Neural cell (in vitro differentiated cells): Measurements from ENCODE around the gene MYL7.

ENCODE experiments used
- TF ChIP-seq, protein P1 (sequence below): fragments of 450-650 bp; IDR thresholded peaks from 2 replicates; pipeline ENCODE4 v1.5.1; 2014; ENCODE audit warnings: antibody characterized with exemption, mild to moderate bottlenecking, moderate library complexity; ENCODE audit not compliant: poor library complexity, severe bottlenecking
- TF ChIP-seq, protein P2 (sequence below): IDR thresholded peaks from 2 replicates; pipeline ENCODE4 v1.6.1; 2012; ENCODE audit warnings: borderline replicate concordance

DNA sequence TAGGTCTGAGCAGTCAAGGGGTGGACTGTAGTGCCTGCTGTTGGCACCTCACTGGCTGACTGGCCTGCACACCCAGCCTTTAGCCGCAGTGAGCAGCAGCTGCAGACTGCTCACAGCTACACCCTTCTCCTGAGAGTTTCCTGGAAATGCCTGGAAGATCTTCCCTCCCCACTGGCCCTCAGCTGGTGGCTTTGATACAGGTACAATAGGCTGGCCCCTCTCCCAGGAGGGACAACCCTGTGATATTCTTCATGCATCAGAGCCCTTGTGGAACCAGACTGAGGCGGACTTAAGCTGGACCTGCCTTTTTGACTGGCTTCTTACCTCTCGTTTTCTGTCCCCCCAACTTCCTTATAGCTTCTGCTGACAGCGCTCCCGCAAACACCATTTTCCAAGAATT, 41.7 kb upstream of the MYL7 start:
- TF ChIP-seq, protein P1, sequence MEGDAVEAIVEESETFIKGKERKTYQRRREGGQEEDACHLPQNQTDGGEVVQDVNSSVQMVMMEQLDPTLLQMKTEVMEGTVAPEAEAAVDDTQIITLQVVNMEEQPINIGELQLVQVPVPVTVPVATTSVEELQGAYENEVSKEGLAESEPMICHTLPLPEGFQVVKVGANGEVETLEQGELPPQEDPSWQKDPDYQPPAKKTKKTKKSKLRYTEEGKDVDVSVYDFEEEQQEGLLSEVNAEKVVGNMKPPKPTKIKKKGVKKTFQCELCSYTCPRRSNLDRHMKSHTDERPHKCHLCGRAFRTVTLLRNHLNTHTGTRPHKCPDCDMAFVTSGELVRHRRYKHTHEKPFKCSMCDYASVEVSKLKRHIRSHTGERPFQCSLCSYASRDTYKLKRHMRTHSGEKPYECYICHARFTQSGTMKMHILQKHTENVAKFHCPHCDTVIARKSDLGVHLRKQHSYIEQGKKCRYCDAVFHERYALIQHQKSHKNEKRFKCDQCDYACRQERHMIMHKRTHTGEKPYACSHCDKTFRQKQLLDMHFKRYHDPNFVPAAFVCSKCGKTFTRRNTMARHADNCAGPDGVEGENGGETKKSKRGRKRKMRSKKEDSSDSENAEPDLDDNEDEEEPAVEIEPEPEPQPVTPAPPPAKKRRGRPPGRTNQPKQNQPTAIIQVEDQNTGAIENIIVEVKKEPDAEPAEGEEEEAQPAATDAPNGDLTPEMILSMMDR = no peak
- TF ChIP-seq, protein P2, sequence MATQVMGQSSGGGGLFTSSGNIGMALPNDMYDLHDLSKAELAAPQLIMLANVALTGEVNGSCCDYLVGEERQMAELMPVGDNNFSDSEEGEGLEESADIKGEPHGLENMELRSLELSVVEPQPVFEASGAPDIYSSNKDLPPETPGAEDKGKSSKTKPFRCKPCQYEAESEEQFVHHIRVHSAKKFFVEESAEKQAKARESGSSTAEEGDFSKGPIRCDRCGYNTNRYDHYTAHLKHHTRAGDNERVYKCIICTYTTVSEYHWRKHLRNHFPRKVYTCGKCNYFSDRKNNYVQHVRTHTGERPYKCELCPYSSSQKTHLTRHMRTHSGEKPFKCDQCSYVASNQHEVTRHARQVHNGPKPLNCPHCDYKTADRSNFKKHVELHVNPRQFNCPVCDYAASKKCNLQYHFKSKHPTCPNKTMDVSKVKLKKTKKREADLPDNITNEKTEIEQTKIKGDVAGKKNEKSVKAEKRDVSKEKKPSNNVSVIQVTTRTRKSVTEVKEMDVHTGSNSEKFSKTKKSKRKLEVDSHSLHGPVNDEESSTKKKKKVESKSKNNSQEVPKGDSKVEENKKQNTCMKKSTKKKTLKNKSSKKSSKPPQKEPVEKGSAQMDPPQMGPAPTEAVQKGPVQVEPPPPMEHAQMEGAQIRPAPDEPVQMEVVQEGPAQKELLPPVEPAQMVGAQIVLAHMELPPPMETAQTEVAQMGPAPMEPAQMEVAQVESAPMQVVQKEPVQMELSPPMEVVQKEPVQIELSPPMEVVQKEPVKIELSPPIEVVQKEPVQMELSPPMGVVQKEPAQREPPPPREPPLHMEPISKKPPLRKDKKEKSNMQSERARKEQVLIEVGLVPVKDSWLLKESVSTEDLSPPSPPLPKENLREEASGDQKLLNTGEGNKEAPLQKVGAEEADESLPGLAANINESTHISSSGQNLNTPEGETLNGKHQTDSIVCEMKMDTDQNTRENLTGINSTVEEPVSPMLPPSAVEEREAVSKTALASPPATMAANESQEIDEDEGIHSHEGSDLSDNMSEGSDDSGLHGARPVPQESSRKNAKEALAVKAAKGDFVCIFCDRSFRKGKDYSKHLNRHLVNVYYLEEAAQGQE = no peak
